Measurements from ENCODE around the gene PRG2. TPM values are rescaled to one million over a fixed set of nuclear protein-coding genes. Genes with fewer than 3 reads are reported as not detected.

Gene PRG2
- total and polyA plus RNA-seq, 2 of the 4 experiments (the other 2 are of a cell fraction) = not detected

- no peak overlapping the region for H2BK5ac ChIP-seq (ENCODE audit: low read depth, low read length, poor library complexity, severe bottlenecking)
- no peaks in the 10 kb centered on the region for H3K79me1 ChIP-seq (ENCODE audit: low read depth in 1 of 2, low read length in 2 of 2)
- H4K20me1 ChIP-seq (ENCODE audit: insufficient read depth, low read length) = no peaks in the 10 kb centered on the region
- no peak overlapping the region for H3K9ac ChIP-seq (ENCODE audit: low read depth, low read length)
- H2BK15ac ChIP-seq (ENCODE audit: low read depth, low read length) = no peak overlapping the region
- no peak overlapping the region for H3K18ac ChIP-seq (ENCODE audit: low read depth, low read length)
- ChIA-PET POLR2A (ENCODE audit: unreplicated experiment) (no interaction called here), CTCF (no interaction called here)
- H3K27ac ChIP-seq (ENCODE audit: insufficient read depth, low read length) = no peak overlapping the region
- peaks cover 2% of the 10 kb centered on the region; the same call in 1 of the 2 replicates for H3K4me1 ChIP-seq (ENCODE audit: control insufficient read depth, insufficient read depth, low read length)
- no peak overlapping the region for H2BK120ac ChIP-seq (ENCODE audit: low read depth, low read length)
- ATAC-seq (ENCODE audit: low read depth) (no peak), DNase-seq (no peak)
- in situ Hi-C loops (cut with MboI; ENCODE audit: low sequenced_read_pairs) (loop anchor here (25.0 kb wide), 1 partner anchor 517 kb away; no protein-coding TSS in a partner anchor), intact Hi-C loops (cut with micrococcal nuclease) (loop anchor here (5.0 kb wide), 1 partner anchor 512 kb away; no protein-coding TSS in a partner anchor), dilution Hi-C loops (cut with HindIII; ENCODE audit: low sequenced_read_pairs, unreplicated experiment) (no loop called here)
- WGBS, 2 experiments (ENCODE audit: extremely low coverage in 2 of 2, insufficient read length in 1 of 2) = 20% methylated on average over 1 of the region's 4 CpGs; no CpG with 5 or more reads in 1 of the 2 experiments
- no peak overlapping the region for H2AK9ac ChIP-seq (replicated peaks; ENCODE audit: low read depth, low read length, poor library complexity)
- H3K9me1 ChIP-seq (ENCODE audit: insufficient read depth, low read length) = no peaks in the 10 kb centered on the region
- no peaks in the 10 kb centered on the region for H3K36me3 ChIP-seq (ENCODE audit: control insufficient read depth, insufficient read depth, low read length)
- H3K4me3 ChIP-seq (ENCODE audit: insufficient read depth, low read depth, low read length) = no peak overlapping the region
- no peak overlapping the region for H3K4ac ChIP-seq (ENCODE audit: low read depth, low read length)
- no peak overlapping the region for H4K91ac ChIP-seq (ENCODE audit: insufficient read depth, low read depth, low read length)
- BruUV-seq (replicated peaks) = no TSS peak
- H3K4me2 ChIP-seq (ENCODE audit: low read depth, low read length) = no peak overlapping the region
- TF ChIP-seq RFX5 (IDR thresholded peaks at IDR 0.05; ENCODE audit: low read depth, low read length) (no peak), SMC3 (IDR thresholded peaks at IDR 0.05; ENCODE audit: low read depth, low read length) (no peak), USF2 (IDR thresholded peaks at IDR 0.05; ENCODE audit: low read depth, low read length) (no peak), CHD1 (IDR thresholded peaks at IDR 0.05; ENCODE audit: low read depth, low read length) (no peak), MXI1 (IDR thresholded peaks at IDR 0.05; ENCODE audit: borderline replicate concordance, low read depth, low read length) (no peak), CEBPB (IDR thresholded peaks at IDR 0.05; ENCODE audit: low read depth, low read length) (no peak), POLR2A (IDR thresholded peaks at IDR 0.05; ENCODE audit: low read depth, low read length) (no peak), FOS (IDR thresholded peaks at IDR 0.05; ENCODE audit: low read depth, low read length) (no peak), ELK1 (IDR thresholded peaks at IDR 0.05; ENCODE audit: borderline replicate concordance, low read depth, low read length) (no peak), BHLHE40 (IDR thresholded peaks at IDR 0.05; ENCODE audit: low read depth, low read length) (no peak), MAFK (IDR thresholded peaks at IDR 0.05; ENCODE audit: low read depth, low read length) (no peak), RCOR1 (IDR thresholded peaks at IDR 0.05; ENCODE audit: insufficient replicate concordance, low read length) (no peak), NFE2L2 (IDR thresholded peaks at IDR 0.05; ENCODE audit: low read depth, low read length) (no peak), RAD21 (IDR thresholded peaks at IDR 0.05; ENCODE audit: low read length) (no peak), CTCF (conservative IDR thresholded peaks at IDR 0.05; ENCODE audit: low read depth, low read length) (no peak), MAZ (IDR thresholded peaks at IDR 0.05; ENCODE audit: borderline replicate concordance, low read depth, low read length) (no peak)
- peaks cover 5% of the 10 kb centered on the region; the same call in 1 of the 2 replicates for H3K9me3 ChIP-seq (ENCODE audit: control insufficient read depth, insufficient read depth, low read length)
- no peak overlapping the region for H2AFZ ChIP-seq (replicated peaks; ENCODE audit: low read length, poor library complexity)
- H2BK20ac ChIP-seq (ENCODE audit: low read depth, low read length) = no peak overlapping the region
- H3K27me3 ChIP-seq (ENCODE audit: control insufficient read depth, insufficient read depth, low read length) = peaks cover 32% of the 10 kb centered on the region
- no peak overlapping the region for H3K56ac ChIP-seq (ENCODE audit: extremely low read depth, insufficient read depth, low read length)
- H3K14ac ChIP-seq (replicated peaks; ENCODE audit: low read depth, low read length) = no peak overlapping the region
- H3K23ac ChIP-seq (ENCODE audit: low read depth, low read length) = no peak overlapping the region
- H4K5ac ChIP-seq (ENCODE audit: low read depth, low read length) = no peak overlapping the region
- H4K8ac ChIP-seq (ENCODE audit: low read depth in 2 of 2, low read length in 2 of 2) = no peak overlapping the region
- H2AK5ac ChIP-seq (ENCODE audit: low read depth, low read length) = no peak overlapping the region
Measured at GRCh38 chr11:57353852-57354251, 36.6 kb downstream of the PRG2 start.
